BLaER1 (cell line): Measurements from ENCODE around the gene ACP7.

Source experiments
- H3K27ac ChIP-seq: shearing (Covaris generic); formaldehyde crosslinking; 2 replicates; pipeline ENCODE4 v1.8.1; 2022
- H3K27me3 ChIP-seq: shearing (Covaris generic); formaldehyde crosslinking; 2 replicates; pipeline ENCODE4 v1.8.1; 2022
- H3K36me3 ChIP-seq: shearing (Covaris generic); formaldehyde crosslinking; 2 replicates; pipeline ENCODE4 v1.8.1; 2022
- H3K4me1 ChIP-seq: shearing (Covaris generic); formaldehyde crosslinking; 2 replicates; pipeline ENCODE4 v1.8.1; 2022
- H3K4me2 ChIP-seq: shearing (Covaris generic); formaldehyde crosslinking; 2 replicates; pipeline ENCODE4 v1.8.1; 2022
- H3K4me3 ChIP-seq: shearing (Covaris generic); formaldehyde crosslinking; 2 replicates; pipeline ENCODE4 v1.8.1; 2022
- H3K9ac ChIP-seq: shearing (Covaris generic); formaldehyde crosslinking; 2 replicates; pipeline ENCODE4 v1.8.1; 2022
- H3K9me3 ChIP-seq: shearing (Covaris generic); formaldehyde crosslinking; 2 replicates; pipeline ENCODE4 v1.8.1; 2022
- H4K20me1 ChIP-seq: shearing (Covaris generic); formaldehyde crosslinking; 2 replicates; pipeline ENCODE4 v1.8.1; 2022
- Cebpa-rat ChIP-seq: shearing (Covaris generic); IDR thresholded peaks from 2 replicates; pipeline ENCODE4 v1.8.1; 2022

ACP7 gene, protein sequence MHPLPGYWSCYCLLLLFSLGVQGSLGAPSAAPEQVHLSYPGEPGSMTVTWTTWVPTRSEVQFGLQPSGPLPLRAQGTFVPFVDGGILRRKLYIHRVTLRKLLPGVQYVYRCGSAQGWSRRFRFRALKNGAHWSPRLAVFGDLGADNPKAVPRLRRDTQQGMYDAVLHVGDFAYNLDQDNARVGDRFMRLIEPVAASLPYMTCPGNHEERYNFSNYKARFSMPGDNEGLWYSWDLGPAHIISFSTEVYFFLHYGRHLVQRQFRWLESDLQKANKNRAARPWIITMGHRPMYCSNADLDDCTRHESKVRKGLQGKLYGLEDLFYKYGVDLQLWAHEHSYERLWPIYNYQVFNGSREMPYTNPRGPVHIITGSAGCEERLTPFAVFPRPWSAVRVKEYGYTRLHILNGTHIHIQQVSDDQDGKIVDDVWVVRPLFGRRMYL

DNA sequence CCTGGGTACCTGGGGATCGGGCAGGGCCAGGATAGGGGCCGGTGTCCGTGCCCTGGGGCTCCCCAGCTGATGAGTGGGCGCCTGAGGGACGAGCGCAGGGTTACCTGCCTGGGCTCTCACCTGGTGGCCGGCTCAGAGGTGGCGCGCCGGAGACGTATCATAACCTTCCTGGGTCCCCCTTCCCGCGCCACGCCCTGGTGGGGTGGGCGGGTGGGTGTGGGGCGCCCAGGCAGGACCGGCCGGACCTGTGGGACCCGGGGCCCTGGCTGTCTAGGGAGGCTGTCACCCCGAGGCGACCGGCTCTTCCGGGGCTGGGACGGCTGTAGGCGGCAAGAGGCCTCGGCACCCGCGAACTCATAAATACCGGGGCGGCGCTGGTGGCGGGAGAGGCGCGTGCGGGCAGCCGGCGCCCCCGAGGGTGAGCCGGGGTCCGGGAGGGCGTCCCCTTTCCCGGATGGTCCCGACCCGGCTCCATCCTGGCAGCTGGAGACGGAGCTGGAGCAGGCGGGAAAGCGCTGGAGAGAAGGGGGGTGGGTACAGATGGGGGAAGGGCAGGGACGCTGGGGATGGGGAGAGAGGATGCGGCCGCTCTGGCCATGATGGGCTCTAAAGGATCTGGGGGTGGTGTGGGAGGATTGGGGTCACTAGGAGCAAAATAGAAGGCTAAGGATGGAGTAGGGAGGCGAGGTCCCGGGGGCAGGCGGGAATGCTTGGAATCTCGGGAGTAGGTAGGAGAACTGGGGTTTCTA, at the start of gene ACP7:
TSS of gene ACP7 (plus strand) at position 386 of the 749 bp plus-strand sequence. CDS start 902 bp downstream, outside the sequence.
- H3K9ac ChIP-seq: no peak within 1 kb of the TSS
- H4K20me1 ChIP-seq: no peaks in the 10 kb centered on the region
- no peaks in the 10 kb centered on the region for H3K36me3 ChIP-seq
- no peak for TF ChIP-seq Cebpa-rat
- H3K9me3 ChIP-seq: no peaks in the 10 kb centered on the region
- H3K27ac ChIP-seq: no peak within 1 kb of the TSS
- no peak within 1 kb of the TSS for H3K4me3 ChIP-seq
- no peaks in the 10 kb centered on the region; the same call in 1 of the 2 replicates for H3K4me1 ChIP-seq
- H3K27me3 ChIP-seq: peaks cover 56% of the 10 kb centered on the region
- H3K4me2 ChIP-seq: no peak within 1 kb of the TSS

DNA sequence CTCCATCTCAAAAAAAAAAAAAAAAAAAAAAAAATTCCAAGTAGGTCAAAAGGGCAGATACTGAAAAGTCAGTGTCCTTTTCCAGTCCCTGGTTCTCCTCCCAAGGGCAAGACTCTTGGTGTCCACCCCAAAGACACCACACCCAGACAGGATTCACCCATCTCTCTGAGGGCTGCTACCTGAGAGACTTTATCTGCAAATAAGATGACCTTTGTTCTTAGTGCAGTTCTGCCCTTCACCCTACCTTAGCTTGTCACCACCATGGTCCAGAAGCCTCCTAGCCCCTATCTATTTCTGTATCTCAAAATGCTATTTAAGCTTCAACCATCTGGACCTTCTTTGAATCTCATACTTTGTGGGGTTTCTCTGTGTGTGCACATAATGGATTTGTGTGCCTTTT, 47.6 kb upstream of the ACP7 start:
- Histone ChIP-seq H3K9ac (no peak overlapping the region), H3K4me1 (peaks cover 12% of the 10 kb centered on the region; the same call in 1 of the 2 replicates), H3K4me3 (no peak overlapping the region), H3K4me2 (no peak overlapping the region), H3K27me3 (peaks cover 20% of the 10 kb centered on the region), H3K9me3 (peaks cover 6% of the 10 kb centered on the region; the same call in 1 of the 2 replicates), H3K27ac (no peak overlapping the region), H3K36me3 (no peaks in the 10 kb centered on the region), H4K20me1 (no peaks in the 10 kb centered on the region)
- TF ChIP-seq Cebpa-rat: no peak

DNA sequence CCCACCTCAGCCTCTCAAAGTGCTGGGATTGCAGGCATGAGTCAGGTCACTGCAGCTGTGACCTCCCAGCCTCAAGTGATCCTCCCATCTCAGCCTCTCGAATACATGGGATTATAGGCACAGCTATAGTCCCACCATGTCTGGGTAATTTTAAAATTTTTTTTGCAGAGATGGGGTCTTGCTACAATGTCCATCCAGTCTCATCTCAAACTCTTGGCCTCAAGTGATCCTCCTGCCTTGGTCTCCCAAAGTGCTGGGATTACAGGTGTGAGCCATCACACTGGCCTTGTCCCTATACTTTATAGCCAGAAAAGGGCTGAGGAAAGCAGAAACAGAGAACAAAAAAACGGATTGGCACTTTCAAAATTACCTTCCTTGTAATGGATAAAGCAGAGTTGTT, 47.0 kb upstream of the ACP7 start:
- Histone ChIP-seq H3K4me2 (no peak overlapping the region), H3K36me3 (no peaks in the 10 kb centered on the region), H4K20me1 (no peaks in the 10 kb centered on the region), H3K9ac (no peak overlapping the region), H3K27me3 (peaks cover 14% of the 10 kb centered on the region; the same call in 1 of the 2 replicates), H3K4me1 (peaks cover 7% of the 10 kb centered on the region; the same call in 1 of the 2 replicates), H3K4me3 (no peak overlapping the region), H3K9me3 (peaks cover 8% of the 10 kb centered on the region; the same call in 1 of the 2 replicates), H3K27ac (no peak overlapping the region)
- TF ChIP-seq Cebpa-rat: no peak

DNA sequence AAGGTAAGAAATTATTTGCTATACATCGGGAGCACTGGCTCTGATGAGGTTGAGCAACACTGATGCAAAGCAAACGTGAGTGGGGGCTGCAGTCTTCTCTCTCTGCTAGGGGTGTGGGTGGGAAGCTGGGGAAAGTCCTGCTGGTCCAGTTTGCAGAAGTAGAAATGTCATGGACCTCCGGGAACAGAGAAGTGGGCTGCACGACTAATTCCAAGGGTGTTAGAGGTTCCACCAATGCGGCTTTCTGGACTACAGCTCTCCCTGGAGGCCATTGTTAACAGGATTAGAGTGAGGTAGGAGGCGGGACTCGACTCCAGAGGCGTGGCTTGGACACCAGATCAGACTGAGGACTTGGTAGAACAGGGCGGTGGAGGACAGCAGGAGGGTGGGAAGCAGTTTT, 46.1 kb upstream of the ACP7 start:
- H4K20me1 ChIP-seq: no peaks in the 10 kb centered on the region
- no peak overlapping the region for H3K27ac ChIP-seq
- no peak for TF ChIP-seq Cebpa-rat
- peaks cover 5% of the 10 kb centered on the region; the same call in 1 of the 2 replicates for H3K27me3 ChIP-seq
- no peaks in the 10 kb centered on the region for H3K36me3 ChIP-seq
- H3K9ac ChIP-seq: no peak overlapping the region
- H3K4me3 ChIP-seq: no peak overlapping the region
- no peaks in the 10 kb centered on the region for H3K4me1 ChIP-seq
- H3K4me2 ChIP-seq: no peak overlapping the region
- peaks cover 8% of the 10 kb centered on the region; the same call in 1 of the 2 replicates for H3K9me3 ChIP-seq

DNA sequence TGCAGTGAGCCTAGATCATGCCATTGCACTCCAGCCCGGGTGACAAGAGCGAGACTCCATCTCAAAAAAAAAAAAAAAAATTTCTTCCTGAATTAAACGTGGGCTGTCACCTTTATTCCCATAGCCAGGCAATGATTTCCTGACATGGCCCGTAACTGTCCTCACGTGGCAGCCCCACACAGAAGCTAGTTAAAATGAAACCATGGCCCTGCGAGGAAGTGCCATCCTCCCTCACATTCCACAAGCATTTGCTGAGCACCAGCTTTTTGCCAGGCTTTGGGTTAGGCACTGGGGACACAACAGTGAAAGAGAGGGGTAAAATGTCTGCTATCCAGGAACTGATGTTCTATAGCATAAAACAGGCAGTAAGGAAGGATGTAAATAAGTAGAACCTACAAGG, 38.7 kb upstream of the ACP7 start:
- no peak overlapping the region for H3K4me2 ChIP-seq
- no peak overlapping the region for H3K27ac ChIP-seq
- H3K27me3 ChIP-seq: no peaks in the 10 kb centered on the region
- H3K9ac ChIP-seq: no peak overlapping the region
- no peak overlapping the region for H3K4me3 ChIP-seq
- no peaks in the 10 kb centered on the region for H3K4me1 ChIP-seq
- peaks cover 27% of the 10 kb centered on the region for H3K9me3 ChIP-seq
- TF ChIP-seq Cebpa-rat: no peak
- H4K20me1 ChIP-seq: no peaks in the 10 kb centered on the region
- no peaks in the 10 kb centered on the region for H3K36me3 ChIP-seq

DNA sequence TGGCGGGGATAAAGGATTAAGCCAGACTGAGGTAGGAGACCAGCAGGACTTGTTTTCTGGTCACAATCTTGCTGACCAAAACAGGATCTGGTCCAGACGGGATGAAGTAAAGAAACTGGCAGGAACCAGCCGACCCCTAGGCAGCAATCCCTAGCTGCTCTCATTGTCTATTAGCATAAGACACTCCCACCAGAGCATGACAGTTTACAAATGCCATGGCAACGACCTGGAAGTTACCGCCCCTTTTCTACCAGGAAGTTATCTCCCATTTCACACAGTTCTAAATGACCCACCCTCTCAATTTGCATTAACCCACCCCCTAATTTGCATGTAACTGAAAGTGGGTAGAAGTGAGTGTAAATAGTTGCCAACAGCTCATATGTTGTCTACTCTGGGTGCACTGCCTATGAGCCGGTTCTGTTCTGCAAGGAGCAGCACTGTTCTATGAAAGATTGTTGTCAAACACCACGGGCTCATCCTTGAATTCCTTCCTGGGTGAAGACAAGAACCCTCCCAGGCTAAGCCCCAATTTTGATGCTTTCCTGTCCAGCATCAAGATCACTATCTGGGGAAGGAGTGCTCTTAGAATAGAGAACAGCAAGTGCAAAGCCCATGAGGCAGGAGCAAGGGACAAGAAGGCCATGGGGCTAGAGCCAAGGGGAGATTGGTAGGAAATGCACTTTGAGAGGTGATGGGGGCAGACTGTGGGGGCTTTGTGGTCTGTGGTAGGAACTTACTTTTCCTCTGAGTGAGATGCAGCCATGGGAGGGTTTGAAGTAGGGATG, 37.9 kb upstream of the ACP7 start:
- no peak overlapping the region for H3K4me2 ChIP-seq

DNA sequence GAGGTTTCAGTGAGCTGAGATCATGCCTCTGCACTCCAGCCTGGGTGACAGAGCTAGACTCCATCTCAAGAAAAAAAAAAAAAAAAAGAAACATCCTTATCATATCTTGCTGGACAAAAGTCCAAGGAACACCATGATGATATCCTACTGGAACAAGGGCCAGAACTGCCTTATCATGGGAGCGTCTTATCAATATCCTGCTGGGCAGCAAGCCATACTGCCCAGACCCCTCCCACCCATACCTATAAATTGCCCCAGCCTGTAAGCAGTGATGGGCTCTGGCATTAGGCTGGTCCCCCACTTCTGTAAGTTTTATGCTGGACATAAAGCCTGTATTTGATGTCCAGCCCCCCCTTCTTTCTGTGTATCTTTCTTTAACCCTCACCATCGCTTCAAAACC, 37.1 kb upstream of the ACP7 start:
- Histone ChIP-seq H3K4me2 (no peak overlapping the region), H3K9me3 (peaks cover 19% of the 10 kb centered on the region), H3K27ac (no peak overlapping the region), H3K4me1 (no peaks in the 10 kb centered on the region), H3K27me3 (no peaks in the 10 kb centered on the region), H3K9ac (no peak overlapping the region), H3K4me3 (no peak overlapping the region), H3K36me3 (no peaks in the 10 kb centered on the region), H4K20me1 (no peaks in the 10 kb centered on the region)
- TF ChIP-seq Cebpa-rat: no peak

More for the DNA sequence above, 37.9 kb upstream of the ACP7 start:
- Histone ChIP-seq H3K36me3 (no peaks in the 10 kb centered on the region), H3K4me1 (no peaks in the 10 kb centered on the region), H3K9ac (no peak overlapping the region), H3K27me3 (no peaks in the 10 kb centered on the region), H3K9me3 (peaks cover 24% of the 10 kb centered on the region), H4K20me1 (no peaks in the 10 kb centered on the region), H3K27ac (no peak overlapping the region), H3K4me3 (no peak overlapping the region)
- no peak for TF ChIP-seq Cebpa-rat

DNA sequence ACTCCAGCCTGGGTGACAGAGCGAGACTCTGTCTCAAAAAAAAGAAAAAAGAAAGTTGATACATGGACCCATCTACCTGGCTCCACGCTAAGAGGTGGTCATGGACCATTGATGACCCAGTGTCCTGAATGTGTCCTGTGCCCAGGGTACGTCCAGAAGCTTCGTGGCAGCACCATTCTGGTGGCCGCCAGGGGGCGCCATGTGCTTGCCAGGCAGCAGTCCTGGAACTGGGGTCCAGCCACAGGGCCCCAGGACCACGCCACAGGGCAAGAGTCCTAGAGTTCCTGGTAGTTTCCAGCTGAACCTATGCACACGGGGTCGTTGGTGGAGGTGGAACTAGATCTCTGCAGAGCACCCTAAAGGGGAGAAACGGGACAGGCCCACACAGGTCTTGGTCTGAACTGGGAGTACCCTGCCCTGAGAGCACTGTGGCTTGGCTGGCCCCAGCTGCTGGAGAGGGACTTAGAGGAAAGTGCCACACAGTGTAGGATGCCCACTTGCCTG, 31.9 kb upstream of the ACP7 start:
- TF ChIP-seq Cebpa-rat: no peak
- no peaks in the 10 kb centered on the region for H3K4me1 ChIP-seq
- no peaks in the 10 kb centered on the region for H3K27me3 ChIP-seq
- H3K27ac ChIP-seq: no peak overlapping the region
- no peak overlapping the region for H3K4me3 ChIP-seq
- no peaks in the 10 kb centered on the region for H4K20me1 ChIP-seq
- no peak overlapping the region for H3K9ac ChIP-seq
- no peak overlapping the region for H3K4me2 ChIP-seq
- 0 out of 2 replicates have a peak, but pooled peaks cover 4% of the 10 kb centered on the region for H3K9me3 ChIP-seq
- H3K36me3 ChIP-seq: no peaks in the 10 kb centered on the region

DNA sequence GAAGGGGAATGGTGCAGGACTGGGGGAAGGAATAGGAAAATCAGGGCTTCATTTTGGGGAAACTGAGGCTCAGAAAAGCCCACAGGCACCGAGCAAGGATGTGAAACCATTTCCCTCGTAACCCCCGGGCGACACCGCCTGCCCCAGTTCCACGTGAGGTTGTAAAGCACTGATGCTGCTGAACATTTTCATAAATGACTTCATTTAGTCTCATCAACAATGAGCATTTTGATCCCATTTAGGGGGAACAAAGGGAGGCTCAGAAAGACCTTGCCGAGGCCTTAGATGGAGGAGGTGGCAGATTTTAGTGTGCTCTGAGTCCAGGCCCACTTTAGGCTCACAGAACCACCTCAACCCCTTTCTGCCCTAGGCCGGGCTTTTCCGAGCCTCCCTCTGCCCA, 31.3 kb upstream of the ACP7 start:
- Histone ChIP-seq H3K4me3 (no peak overlapping the region), H3K4me1 (no peaks in the 10 kb centered on the region), H4K20me1 (no peaks in the 10 kb centered on the region), H3K9me3 (0 out of 2 replicates have a peak, but pooled peaks cover 4% of the 10 kb centered on the region), H3K4me2 (no peak overlapping the region), H3K27ac (no peak overlapping the region), H3K27me3 (no peaks in the 10 kb centered on the region), H3K36me3 (no peaks in the 10 kb centered on the region), H3K9ac (no peak overlapping the region)
- no peak for TF ChIP-seq Cebpa-rat
